Memory B cell (primary cell): ENCODE results near the gene RAB21.
"Not testable (repeated sequence)": the region's sequence is repeated elsewhere in the genome, so short reads cannot be mapped to it uniquely, and the experiment has no call there.

Experiments
- ATAC-seq: fragments of 150-1000 bp; cut with Tn5 transposase; 2 replicates; pipeline ENCODE4 v1.10.0; 2021; ENCODE audit warnings: low read depth, mild to moderate bottlenecking, moderate library complexity
- DNase-seq, 2 donors: peaks; one replicate each; pipeline ENCODE4 v3.0.0; 2022; ENCODE audit warnings: low spot score in 2 of 2
- H3K27ac Mint-ChIP-seq: one replicate; pipeline ENCODE4 v1.8.0; 2022; ENCODE audit warnings: mild to moderate bottlenecking, moderate library complexity, mixed read lengths
- H3K27me3 Mint-ChIP-seq: one replicate; pipeline ENCODE4 v1.8.0; 2022; ENCODE audit warnings: mixed read lengths
- H3K36me3 Mint-ChIP-seq: one replicate; pipeline ENCODE4 v1.8.0; 2022; ENCODE audit warnings: mild to moderate bottlenecking, mixed read lengths
- H3K4me1 Mint-ChIP-seq: one replicate; pipeline ENCODE4 v1.8.0; 2022; ENCODE audit warnings: mixed read lengths
- H3K4me3 Mint-ChIP-seq: one replicate; pipeline ENCODE4 v1.8.0; 2022; ENCODE audit warnings: mild to moderate bottlenecking, moderate library complexity, mixed read lengths
- H3K9me3 Mint-ChIP-seq: one replicate; pipeline ENCODE4 v1.8.0; 2022; ENCODE audit warnings: mixed read lengths

RAB21 gene

GRCh38 chr12:71737197-71737596 lies 17.5 kb upstream of the RAB21 start:
- DNase-seq, result no peak
- Mint-ChIP-seq H3K27ac (no peak overlapping the region), H3K36me3 (no peaks in the 10 kb centered on the region), H3K27me3 (no peaks in the 10 kb centered on the region), H3K4me3 (no peak overlapping the region), H3K9me3 (no peaks in the 10 kb centered on the region), H3K4me1 (peaks cover 10% of the 10 kb centered on the region)
- ATAC-seq, result no peak

- Mint-ChIP-seq H3K4me1 (peaks cover 5% of the 10 kb centered on the region), H3K36me3 (no peaks in the 10 kb centered on the region), H3K27me3 (no peaks in the 10 kb centered on the region), H3K4me3 (no peak overlapping the region), H3K9me3 (no peaks in the 10 kb centered on the region), H3K27ac (no peak overlapping the region)
- no peak for ATAC-seq
- DNase-seq, result no peak
Observed at GRCh38 chr12:71742998-71743397, 11.7 kb upstream of the RAB21 start.

- no peaks in the 10 kb centered on the region for H3K36me3 Mint-ChIP-seq
- peaks cover 2% of the 10 kb centered on the region for H3K27me3 Mint-ChIP-seq
- H3K9me3 Mint-ChIP-seq, result no peaks in the 10 kb centered on the region
- no peak overlapping the region for H3K27ac Mint-ChIP-seq
- H3K4me1 Mint-ChIP-seq, result peaks cover 5% of the 10 kb centered on the region
- ATAC-seq (no peak), DNase-seq (no peak)
- no peak overlapping the region for H3K4me3 Mint-ChIP-seq
Observed at GRCh38 chr12:71744522-71745300, 10.0 kb upstream of the RAB21 start.

GRCh38 chr12:71746974-71747611 lies 7.6 kb upstream of the RAB21 start:
- Mint-ChIP-seq H3K27ac (no peak overlapping the region), H3K4me1 (peaks cover 5% of the 10 kb centered on the region), H3K9me3 (no peaks in the 10 kb centered on the region), H3K27me3 (peaks cover 2% of the 10 kb centered on the region), H3K4me3 (no peak overlapping the region), H3K36me3 (no peaks in the 10 kb centered on the region)
- ATAC-seq (peak; percentile 96), DNase-seq (peak; percentile 43 to 50)

GRCh38 chr12:71748081-71748850 lies 6.4 kb upstream of the RAB21 start:
- H3K4me1 Mint-ChIP-seq, result peaks cover 3% of the 10 kb centered on the region
- no peak for DNase-seq
- H3K4me3 Mint-ChIP-seq, result no peak overlapping the region

GRCh38 chr12:71749666-71750065 lies 5.0 kb upstream of the RAB21 start:
- no peak for DNase-seq
- H3K27ac Mint-ChIP-seq, result no peak overlapping the region
- no peak overlapping the region for H3K4me3 Mint-ChIP-seq
- no peaks in the 10 kb centered on the region for H3K9me3 Mint-ChIP-seq
- peaks cover 5% of the 10 kb centered on the region for H3K27me3 Mint-ChIP-seq
- ATAC-seq, result no peak
- peaks cover 9% of the 10 kb centered on the region for H3K4me1 Mint-ChIP-seq
- no peaks in the 10 kb centered on the region for H3K36me3 Mint-ChIP-seq

More at GRCh38 chr12:71748081-71748850, 6.4 kb upstream of the RAB21 start:
- no peaks in the 10 kb centered on the region for H3K36me3 Mint-ChIP-seq
- no peaks in the 10 kb centered on the region for H3K9me3 Mint-ChIP-seq
- ATAC-seq, result no peak
- no peak overlapping the region for H3K27ac Mint-ChIP-seq
- H3K27me3 Mint-ChIP-seq, result peaks cover 5% of the 10 kb centered on the region

GRCh38 chr12:71752891-71753290 lies 1.8 kb upstream of the RAB21 start:
- Mint-ChIP-seq H3K27ac (no peak overlapping the region), H3K4me1 (peaks cover 15% of the 10 kb centered on the region), H3K9me3 (no peaks in the 10 kb centered on the region), H3K4me3 (no peak overlapping the region), H3K36me3 (no peaks in the 10 kb centered on the region), H3K27me3 (peaks cover 5% of the 10 kb centered on the region)
- ATAC-seq (no peak), DNase-seq (no peak)

GRCh38 chr12:71755146-71755892 lies 656 bp downstream of the RAB21 start:
- peak overlapping the region; percentile 98 for H3K27ac Mint-ChIP-seq
- DNase-seq (peak; percentile 71 to 80), ATAC-seq (peak; percentile 68)
- peaks cover 2% of the 10 kb centered on the region for H3K9me3 Mint-ChIP-seq
- H3K4me3 Mint-ChIP-seq, result peak overlapping the region; percentile 86
- peaks cover 3% of the 10 kb centered on the region for H3K27me3 Mint-ChIP-seq
- H3K4me1 Mint-ChIP-seq, result peaks cover 15% of the 10 kb centered on the region
- H3K36me3 Mint-ChIP-seq, result peaks cover 20% of the 10 kb centered on the region

GRCh38 chr12:71756054-71756690 lies 1.5 kb downstream of the RAB21 start:
- no peak for ATAC-seq
- Mint-ChIP-seq H3K4me3 (peak overlapping the region; percentile 86), H3K36me3 (peaks cover 25% of the 10 kb centered on the region)

GRCh38 chr12:71759941-71760340 lies 5.3 kb downstream of the RAB21 start:
- Mint-ChIP-seq H3K9me3 (peaks cover 6% of the 10 kb centered on the region), H3K27ac (no peak overlapping the region), H3K4me3 (no peak overlapping the region), H3K36me3 (peaks cover 35% of the 10 kb centered on the region), H3K4me1 (peaks cover 26% of the 10 kb centered on the region), H3K27me3 (no peaks in the 10 kb centered on the region)
- ATAC-seq (no peak), DNase-seq (no peak)

More at GRCh38 chr12:71756054-71756690, 1.5 kb downstream of the RAB21 start:
- no peak for DNase-seq
- Mint-ChIP-seq H3K9me3 (peaks cover 4% of the 10 kb centered on the region), H3K4me1 (peaks cover 19% of the 10 kb centered on the region), H3K27me3 (peaks cover 3% of the 10 kb centered on the region), H3K27ac (peak overlapping the region; percentile 98)

GRCh38 chr12:71760471-71760870 lies 5.8 kb downstream of the RAB21 start:
- Mint-ChIP-seq H3K4me1 (peaks cover 31% of the 10 kb centered on the region), H3K27me3 (no peaks in the 10 kb centered on the region), H3K27ac (peak overlapping the region; percentile 55)

GRCh38 chr12:71761354-71761753 lies 6.7 kb downstream of the RAB21 start:
- peaks cover 43% of the 10 kb centered on the region for H3K36me3 Mint-ChIP-seq
- H3K27ac Mint-ChIP-seq, H3K9me3 Mint-ChIP-seq, ATAC-seq, H3K4me3 Mint-ChIP-seq, H3K27me3 Mint-ChIP-seq, DNase-seq: not testable (repeated sequence)
- H3K4me1 Mint-ChIP-seq, result peaks cover 29% of the 10 kb centered on the region

More at GRCh38 chr12:71760471-71760870, 5.8 kb downstream of the RAB21 start:
- DNase-seq (no peak), ATAC-seq (peak; percentile 14)
- peaks cover 6% of the 10 kb centered on the region for H3K9me3 Mint-ChIP-seq
- peak overlapping the region; percentile 39 for H3K4me3 Mint-ChIP-seq
- H3K36me3 Mint-ChIP-seq, result peaks cover 41% of the 10 kb centered on the region

- ATAC-seq (no peak), DNase-seq (no peak)
- H3K27ac Mint-ChIP-seq, result no peak overlapping the region
- no peaks in the 10 kb centered on the region for H3K27me3 Mint-ChIP-seq
- H3K4me3 Mint-ChIP-seq, result no peak overlapping the region
- H3K36me3 Mint-ChIP-seq, result peaks cover 40% of the 10 kb centered on the region
- H3K9me3 Mint-ChIP-seq, result peaks cover 6% of the 10 kb centered on the region
- peaks cover 39% of the 10 kb centered on the region for H3K4me1 Mint-ChIP-seq
Observed at GRCh38 chr12:71763677-71764379, 9.2 kb downstream of the RAB21 start.
